Measurements from ENCODE around the gene CBR1. TPM values are rescaled to one million over a fixed set of nuclear protein-coding genes. Genes with fewer than 3 reads are reported as not detected.
"Not testable (repeated sequence)": the region's sequence is repeated elsewhere in the genome, so short reads cannot be mapped to it uniquely, and the experiment has no call there.

Gene CBR1
- total RNA-seq, 2 experiments from 2014 or later, result 5.2 to 6.8 TPM

DNA sequence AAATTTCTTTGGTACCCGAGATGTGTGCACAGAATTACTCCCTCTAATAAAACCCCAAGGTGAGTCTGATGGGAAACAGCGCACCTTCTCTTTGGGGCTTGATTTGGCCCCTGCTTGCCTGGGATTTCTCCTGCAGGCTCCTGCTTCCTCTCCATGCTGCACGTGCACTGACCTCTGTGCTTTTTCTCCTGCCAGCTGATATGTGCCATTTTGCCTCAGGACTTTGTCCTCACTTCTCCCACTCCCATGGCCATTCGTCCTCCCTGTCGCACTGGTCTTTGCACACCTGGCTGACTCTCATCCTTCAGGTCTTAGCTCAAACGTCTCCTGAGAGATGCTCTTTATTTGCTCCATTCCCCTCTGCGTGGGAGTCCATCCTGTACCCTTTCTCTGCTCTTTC is 1.2 kb downstream of the CBR1 start:
- ChIA-PET CTCF (interaction anchor here (1.6 to 1.8 kb wide), 2 partner anchors 9 to 34 kb away, joined by 4 read pairs; no protein-coding TSS in a partner anchor), POLR2A (interaction anchor here (2.4 to 4.0 kb wide), 2 partner anchors 8 to 11 kb away, joined by 24 to 64 read pairs; partner anchors contain the start of gene SETD4)

DNA sequence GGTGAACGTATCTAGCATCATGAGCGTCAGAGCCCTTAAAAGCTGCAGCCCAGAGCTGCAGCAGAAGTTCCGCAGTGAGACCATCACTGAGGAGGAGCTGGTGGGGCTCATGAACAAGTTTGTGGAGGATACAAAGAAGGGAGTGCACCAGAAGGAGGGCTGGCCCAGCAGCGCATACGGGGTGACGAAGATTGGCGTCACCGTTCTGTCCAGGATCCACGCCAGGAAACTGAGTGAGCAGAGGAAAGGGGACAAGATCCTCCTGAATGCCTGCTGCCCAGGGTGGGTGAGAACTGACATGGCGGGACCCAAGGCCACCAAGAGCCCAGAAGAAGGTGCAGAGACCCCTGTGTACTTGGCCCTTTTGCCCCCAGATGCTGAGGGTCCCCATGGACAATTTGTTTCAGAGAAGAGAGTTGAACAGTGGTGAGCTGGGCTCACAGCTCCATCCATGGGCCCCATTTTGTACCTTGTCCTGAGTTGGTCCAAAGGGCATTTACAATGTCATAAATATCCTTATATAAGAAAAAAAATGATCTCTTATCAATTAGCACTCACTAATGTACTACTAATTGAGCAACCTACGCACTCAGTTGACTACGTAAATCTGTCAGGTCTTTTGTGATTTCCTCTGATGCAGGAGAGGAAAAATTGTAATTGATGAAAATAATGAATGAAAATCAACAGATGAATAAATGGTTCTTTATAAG is 2.8 kb downstream of the CBR1 start:
- intact Hi-C loops (cut with DNase I, micrococcal nuclease), result loop anchor here in 1 of 2 experiments (5.0 to 10.0 kb wide), 2 partner anchors 892 to 1460 kb away; partner anchors contain the start of gene HLCS
- POLR2A ChIA-PET, result interaction anchor here (0.7 to 4.0 kb wide), 2 partner anchors 13 to 102 kb away, joined by 3 to 64 read pairs; partner anchors contain the start of gene SETD4
- Histone ChIP-seq H3K36me3 (ENCODE audit: insufficient read depth, low read length) (peaks cover 26% of the 10 kb centered on the region), H3K4me3 (ENCODE audit: low read length) (no peak overlapping the region), H3K27ac (ENCODE audit: low read depth in 1 of 2, low read length in 2 of 2) (no peak overlapping the region), H3K27me3 (ENCODE audit: control insufficient read depth in 1 of 2, insufficient read depth in 2 of 2, low read length in 2 of 2) (no peaks in the 10 kb centered on the region), H3K4me1 (ENCODE audit: insufficient read depth, low read length) (peaks cover 38% of the 10 kb centered on the region), H3K9me3 (ENCODE audit: control insufficient read depth in 1 of 2, insufficient read depth in 1 of 2, low read length in 2 of 2) (peaks cover 5 to 6% of the 10 kb centered on the region in 2 experiments)
- H3K36me3 Mint-ChIP-seq (ENCODE audit: low read depth), result peaks cover 47% of the 10 kb centered on the region
- no peak overlapping the region for H3K4me3 Mint-ChIP-seq
- CTCF ChIA-PET, result interaction anchor here (0.5 kb wide), 1 partner anchor 61 kb away, joined by 3 read pairs; no protein-coding TSS in a partner anchor
- no peak for TF ChIP-seq CTCF (IDR thresholded peaks at IDR 0.05)
- H3K9me3 Mint-ChIP-seq, result peaks cover 6% of the 10 kb centered on the region
- H3K27me3 Mint-ChIP-seq, result no peaks in the 10 kb centered on the region
- no peak for ATAC-seq (ENCODE audit: poor library complexity)
- H3K27ac Mint-ChIP-seq, result no peak overlapping the region
- peaks cover 53% of the 10 kb centered on the region for H3K4me1 Mint-ChIP-seq (ENCODE audit: low read depth)
- DNase-seq, result no peak

More for the DNA sequence above, 1.2 kb downstream of the CBR1 start:
- Histone ChIP-seq H3K27me3 (ENCODE audit: control insufficient read depth in 1 of 2, insufficient read depth in 2 of 2, low read length in 2 of 2) (no peaks in the 10 kb centered on the region), H3K36me3 (ENCODE audit: insufficient read depth, low read length) (peaks cover 26% of the 10 kb centered on the region), H3K9me3 (ENCODE audit: control insufficient read depth in 1 of 2, insufficient read depth in 1 of 2, low read length in 2 of 2) (peaks cover 5 to 6% of the 10 kb centered on the region in 2 experiments), H3K27ac (ENCODE audit: low read depth in 1 of 2, low read length in 2 of 2) (no peak overlapping the region), H3K4me3 (ENCODE audit: low read length) (no peak overlapping the region), H3K4me1 (ENCODE audit: insufficient read depth, low read length) (peaks cover 38% of the 10 kb centered on the region)
- intact Hi-C loops (cut with DNase I, micrococcal nuclease), result loop anchor here in 1 of 2 experiments (2.0 to 10.0 kb wide), 3 partner anchors 14 to 1459 kb away; partner anchors contain the start of gene HLCS
- TF ChIP-seq CTCF (IDR thresholded peaks at IDR 0.05), result no peak
- Mint-ChIP-seq H3K27me3 (no peaks in the 10 kb centered on the region), H3K9me3 (peaks cover 6% of the 10 kb centered on the region), H3K4me3 (peak overlapping the region; percentile 79), H3K4me1 (ENCODE audit: low read depth) (peaks cover 45% of the 10 kb centered on the region), H3K36me3 (ENCODE audit: low read depth) (peaks cover 47% of the 10 kb centered on the region), H3K27ac (peak overlapping the region; percentile 78)
- ATAC-seq (ENCODE audit: poor library complexity), result no peak
- DNase-seq, result no peak

- Histone ChIP-seq H3K4me3 (ENCODE audit: low read length) (no peak overlapping the region), H3K27ac (ENCODE audit: low read depth in 1 of 2, low read length in 2 of 2) (no peak overlapping the region), H3K27me3 (ENCODE audit: control insufficient read depth in 1 of 2, insufficient read depth in 2 of 2, low read length in 2 of 2) (no peaks in the 10 kb centered on the region), H3K36me3 (ENCODE audit: insufficient read depth, low read length) (peaks cover 26% of the 10 kb centered on the region), H3K4me1 (ENCODE audit: insufficient read depth, low read length) (peaks cover 38% of the 10 kb centered on the region), H3K9me3 (ENCODE audit: control insufficient read depth in 1 of 2, insufficient read depth in 1 of 2, low read length in 2 of 2) (peaks cover 1 to 6% of the 10 kb centered on the region in 2 experiments)
- POLR2A ChIA-PET, result no interaction called here
- H3K27me3 Mint-ChIP-seq, result no peaks in the 10 kb centered on the region
- H3K27ac Mint-ChIP-seq, result no peak overlapping the region
- peaks cover 47% of the 10 kb centered on the region for H3K36me3 Mint-ChIP-seq (ENCODE audit: low read depth)
- no peak for ATAC-seq (ENCODE audit: poor library complexity)
- H3K4me1 Mint-ChIP-seq (ENCODE audit: low read depth), result peaks cover 59% of the 10 kb centered on the region
- DNase-seq, result no peak
- no peak for TF ChIP-seq CTCF (IDR thresholded peaks at IDR 0.05)
- H3K4me3 Mint-ChIP-seq, result no peak overlapping the region
- CTCF ChIA-PET, result interaction anchor here (0.5 kb wide), 1 partner anchor 15 kb away, joined by 3 read pairs; no protein-coding TSS in a partner anchor
- intact Hi-C loops (cut with DNase I, micrococcal nuclease), result loop anchor here in 1 of 2 experiments (5.0 to 10.0 kb wide), 2 partner anchors 892 to 1461 kb away; partner anchors contain the start of gene HLCS
- peaks cover 6% of the 10 kb centered on the region for H3K9me3 Mint-ChIP-seq
Measured at GRCh38 chr21:36073181-36073580, 3.4 kb downstream of the CBR1 start.

GRCh38 chr21:36073911-36074310 is 4.1 kb downstream of the CBR1 start:
- POLR2A ChIA-PET; H3K27ac ChIP-seq (ENCODE audit: low read depth in 1 of 2, low read length in 2 of 2); H3K4me3 ChIP-seq (ENCODE audit: low read length); H3K4me3 Mint-ChIP-seq; ATAC-seq (ENCODE audit: poor library complexity); CTCF ChIA-PET; H3K9me3 Mint-ChIP-seq; H3K27ac Mint-ChIP-seq; DNase-seq; H3K9me3 ChIP-seq (ENCODE audit: control insufficient read depth in 1 of 2, insufficient read depth in 1 of 2, low read length in 2 of 2); H3K27me3 ChIP-seq (ENCODE audit: control insufficient read depth in 1 of 2, insufficient read depth in 2 of 2, low read length in 2 of 2); H3K27me3 Mint-ChIP-seq: not testable (repeated sequence)
- Histone ChIP-seq H3K36me3 (ENCODE audit: insufficient read depth, low read length) (peaks cover 26% of the 10 kb centered on the region), H3K4me1 (ENCODE audit: insufficient read depth, low read length) (peaks cover 44% of the 10 kb centered on the region)
- intact Hi-C loops (cut with DNase I, micrococcal nuclease), result loop anchor here in 1 of 2 experiments (5.0 to 10.0 kb wide), 2 partner anchors 891 to 1462 kb away; partner anchors contain the start of gene HLCS
- Mint-ChIP-seq H3K4me1 (ENCODE audit: low read depth) (peaks cover 65% of the 10 kb centered on the region), H3K36me3 (ENCODE audit: low read depth) (peaks cover 46% of the 10 kb centered on the region)

Measured in CD4-positive, alpha-beta T cell (primary cell).